DMS 273 treated with DMSO at 0.1 percent for 48 hours (cell line): ENCODE results near the gene MCFD2.
"Not testable (repeated sequence)": the region's sequence is repeated elsewhere in the genome, so short reads cannot be mapped to it uniquely, and the experiment has no call there.

Source experiments
- DNase-seq: peaks from one replicate; lab custom pipeline; 2025; lab: John Stamatoyannopoulos, UW

The MCFD2 gene

GRCh38 chr2:46902465-46902864 lies 13.1 kb downstream of the MCFD2 start:
- DNase-seq: no peak

- no peak for DNase-seq
These were observed 14.0 kb downstream of the MCFD2 start for GRCh38 chr2:46901611-46902010.

- DNase-seq: no peak
These were observed 15.2 kb downstream of the MCFD2 start for GRCh38 chr2:46900381-46900780.

- no peak for DNase-seq
These were observed 16.6 kb downstream of the MCFD2 start for GRCh38 chr2:46899053-46899452.

GRCh38 chr2:46898024-46898423 lies 17.6 kb downstream of the MCFD2 start:
- no peak for DNase-seq

GRCh38 chr2:46893269-46893939 lies 22.2 kb downstream of the MCFD2 start:
- DNase-seq: no peak

- no peak for DNase-seq
These were observed 23.6 kb downstream of the MCFD2 start for GRCh38 chr2:46891956-46892553.

GRCh38 chr2:46888421-46888952 lies 27.1 kb downstream of the MCFD2 start:
- DNase-seq: no peak

GRCh38 chr2:46887028-46887885 lies 28.3 kb downstream of the MCFD2 start:
- no peak for DNase-seq

GRCh38 chr2:46886268-46887027 lies 29.2 kb downstream of the MCFD2 start:
- no peak for DNase-seq

GRCh38 chr2:46885376-46885775 lies 30.2 kb downstream of the MCFD2 start:
- no peak for DNase-seq

- no peak for DNase-seq
These were observed 36.1 kb downstream of the MCFD2 start for GRCh38 chr2:46879511-46879910.

GRCh38 chr2:46878886-46879285 lies 36.7 kb downstream of the MCFD2 start:
- DNase-seq: no peak

GRCh38 chr2:46878240-46878877 lies 37.2 kb downstream of the MCFD2 start:
- DNase-seq: no peak

- no peak for DNase-seq
These were observed 37.9 kb downstream of the MCFD2 start for GRCh38 chr2:46877619-46878113.

- DNase-seq: peak; percentile 79
These were observed 38.7 kb downstream of the MCFD2 start for GRCh38 chr2:46876741-46877384.

- not testable (repeated sequence) for DNase-seq
These were observed 39.5 kb downstream of the MCFD2 start for GRCh38 chr2:46875962-46876689.

GRCh38 chr2:46875226-46875899 lies 40.2 kb downstream of the MCFD2 start:
- DNase-seq: no peak

GRCh38 chr2:46874236-46874929 lies 41.2 kb downstream of the MCFD2 start:
- no peak for DNase-seq
